HG02571 (cell line): ENCODE measurements around the gene SSR1.
"Not testable (repeated sequence)": the region's sequence is repeated elsewhere in the genome, so short reads cannot be mapped to it uniquely, and the experiment has no call there.

Experiments
- ATAC-seq: cut with Tn5 transposase; IDR thresholded peaks from one replicate; pipeline ENCODE4 v1.9.1; 2021; ENCODE audit warnings: mild to moderate bottlenecking, moderate library complexity; ENCODE audit not compliant: unreplicated experiment

Gene SSR1

DNA sequence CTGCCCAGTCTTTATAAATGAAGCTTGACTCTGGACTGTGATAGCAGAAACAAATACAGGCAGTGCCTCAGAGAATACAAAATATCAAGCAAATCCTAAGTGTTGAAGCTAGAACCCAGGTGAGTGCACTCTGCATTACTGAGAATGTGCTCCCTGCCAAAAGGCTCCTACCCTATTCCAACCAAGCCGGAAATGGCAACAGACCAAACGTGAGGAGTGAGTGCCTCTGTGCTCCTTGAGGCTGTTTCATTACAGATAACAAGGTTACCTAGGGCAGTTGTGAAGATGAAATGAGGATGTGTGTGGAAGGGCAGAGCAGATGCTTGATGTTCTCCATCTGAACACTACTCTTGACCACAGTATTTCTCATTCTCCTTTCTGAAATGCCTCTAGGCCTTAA is 29.3 kb downstream of the SSR1 start:
- no peak for ATAC-seq

DNA sequence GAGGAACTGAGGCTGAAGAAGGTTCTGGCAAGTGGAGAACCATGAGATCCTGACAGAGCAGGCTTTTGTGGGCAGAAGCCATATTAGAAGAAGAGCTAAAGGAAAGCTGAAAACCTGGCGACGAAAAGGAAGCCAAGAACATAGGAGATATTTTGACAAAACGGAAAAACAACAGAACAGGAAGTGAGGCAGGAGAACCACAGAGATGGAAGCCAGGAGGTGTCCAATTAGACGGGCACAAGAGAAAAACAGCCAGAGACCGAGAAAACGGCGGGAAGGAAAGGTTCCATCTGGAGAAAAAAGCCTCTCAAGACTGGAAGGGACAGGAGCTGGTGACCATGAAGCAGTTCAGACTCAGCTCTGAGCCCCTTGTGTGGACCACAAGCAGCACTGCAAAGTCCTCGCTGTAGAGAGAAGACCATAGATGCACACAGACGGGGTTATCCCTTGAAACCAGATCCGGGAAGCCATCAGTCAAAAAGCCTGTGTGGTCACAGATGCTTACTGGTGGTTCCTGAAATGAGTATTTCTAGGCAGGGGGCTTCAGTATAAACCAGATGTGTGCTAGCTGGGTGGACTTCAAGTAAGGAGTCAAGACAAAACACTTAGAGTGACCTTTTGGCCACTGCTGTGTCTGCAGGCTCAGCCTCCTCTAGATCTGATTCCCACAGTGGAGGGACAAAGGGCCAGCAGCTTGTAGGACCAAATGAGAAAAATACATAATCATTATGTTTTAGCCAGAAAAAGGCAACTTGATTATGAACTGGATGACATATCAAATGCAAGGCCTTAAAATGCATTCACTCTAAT is 30.7 kb downstream of the SSR1 start:
- ATAC-seq = no peak

DNA sequence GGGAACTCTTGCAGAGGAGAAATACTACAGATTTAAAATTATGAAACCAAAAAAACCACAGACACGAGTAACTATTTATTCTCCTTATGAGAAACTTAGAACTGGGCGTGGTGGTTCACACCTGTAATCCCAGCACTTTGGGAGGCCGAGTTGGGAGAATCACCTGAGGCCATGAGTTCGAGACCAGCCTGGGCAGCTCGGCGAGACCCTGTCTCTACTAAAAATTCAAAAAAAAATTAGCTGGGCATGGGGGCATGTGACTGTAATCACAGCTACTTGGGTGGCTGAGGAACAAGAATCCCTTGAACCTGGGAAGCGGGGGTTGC is 36.8 kb downstream of the SSR1 start:
- ATAC-seq = no peak

DNA sequence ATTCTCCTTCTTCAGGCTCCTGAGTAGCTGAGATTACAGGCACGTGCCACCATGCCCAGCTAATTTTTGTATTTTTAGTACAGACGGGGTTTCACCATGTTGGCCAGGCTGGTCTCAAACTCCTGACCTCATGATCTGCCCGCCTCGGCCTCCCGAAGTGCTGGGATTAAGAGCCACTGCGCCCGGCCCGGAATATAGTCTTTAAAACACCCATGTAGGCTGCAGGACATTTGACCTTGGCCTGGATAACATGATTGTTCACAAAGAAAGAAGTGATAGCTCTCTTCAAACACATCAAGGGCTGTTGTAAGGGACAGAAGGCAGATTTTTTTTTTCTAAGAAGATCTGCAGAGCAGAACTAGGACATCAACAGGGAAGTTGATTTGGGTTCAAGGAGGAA is 38.5 kb downstream of the SSR1 start:
- not testable (repeated sequence) for ATAC-seq

DNA sequence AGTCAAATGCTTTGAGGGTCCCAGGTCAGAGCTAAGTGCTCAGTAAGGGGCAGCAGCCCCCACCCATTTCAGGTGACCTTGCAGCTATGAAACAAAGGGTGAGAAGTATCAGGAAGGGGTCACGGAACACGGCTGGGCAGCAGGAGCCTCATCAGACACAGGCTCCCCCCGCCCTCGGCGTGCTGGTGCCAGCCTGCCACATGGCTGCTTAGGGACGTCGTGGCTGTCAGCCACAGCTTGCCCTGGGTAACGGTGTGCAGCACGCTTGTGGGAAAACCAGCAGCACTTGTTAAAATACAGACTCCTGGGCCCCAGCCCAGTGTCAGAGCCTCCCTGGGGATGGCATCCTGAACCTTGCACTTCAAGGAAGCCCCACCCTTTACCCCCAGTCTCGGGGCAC is 39.3 kb downstream of the SSR1 start:
- ATAC-seq = no peak

DNA sequence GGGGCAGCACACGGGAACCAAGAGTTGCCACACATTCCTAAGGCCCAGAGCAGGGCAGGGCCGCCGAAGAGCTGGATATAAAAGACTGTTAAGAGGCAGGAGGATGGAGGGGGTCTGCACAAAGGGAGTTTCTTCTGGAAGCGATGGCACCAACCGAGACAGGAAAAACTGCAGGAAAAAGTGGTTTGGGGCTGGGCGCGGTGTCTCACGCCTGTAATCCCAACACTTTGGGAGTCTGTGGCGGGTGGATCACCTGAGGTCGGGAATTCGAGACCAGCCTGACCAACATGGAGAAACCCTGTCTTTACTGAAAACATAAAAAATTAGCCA is 41.8 kb downstream of the SSR1 start:
- ATAC-seq = no peak

DNA sequence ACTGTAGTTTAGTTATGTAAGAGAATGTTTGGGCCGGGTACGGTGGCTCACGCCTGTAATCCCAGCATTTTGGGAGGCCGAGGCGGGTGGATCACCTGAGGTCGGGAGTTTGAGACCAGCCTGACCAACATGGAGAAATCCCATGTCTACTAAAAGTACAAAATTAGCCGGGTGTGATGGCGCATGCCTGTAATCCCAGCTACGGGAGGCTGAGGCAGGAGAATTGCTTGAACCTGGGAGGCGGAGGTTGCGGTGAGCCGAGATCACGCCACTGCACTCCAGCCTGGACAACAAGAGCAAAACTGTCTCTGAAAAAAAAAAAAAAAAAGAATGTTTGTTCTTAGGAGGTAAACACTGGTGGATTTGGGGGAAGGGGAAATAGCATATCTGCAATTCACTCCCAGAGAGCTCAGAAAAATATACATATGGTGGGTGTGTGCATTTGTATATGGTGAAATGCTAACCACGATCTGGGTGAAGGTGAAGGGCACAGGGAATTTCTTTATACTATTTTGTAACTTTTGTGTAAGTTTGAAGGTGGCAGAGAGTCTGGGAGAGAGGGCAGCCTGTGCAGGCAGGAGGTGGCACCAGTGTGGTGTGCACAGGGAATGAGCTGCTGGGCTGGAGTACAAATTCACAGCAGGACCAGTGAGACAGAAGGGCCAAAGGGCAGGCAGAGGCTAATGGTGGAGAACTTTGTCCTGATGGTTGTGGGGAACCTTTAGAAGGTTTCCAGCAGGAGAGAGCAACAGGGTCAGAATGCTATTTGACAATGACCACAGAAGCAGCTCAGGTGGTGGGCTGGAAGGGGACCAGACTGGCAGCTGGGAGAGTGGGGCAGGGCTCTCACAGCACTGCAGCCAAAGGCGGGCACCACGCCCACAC is 42.4 kb downstream of the SSR1 start:
- no peak for ATAC-seq

DNA sequence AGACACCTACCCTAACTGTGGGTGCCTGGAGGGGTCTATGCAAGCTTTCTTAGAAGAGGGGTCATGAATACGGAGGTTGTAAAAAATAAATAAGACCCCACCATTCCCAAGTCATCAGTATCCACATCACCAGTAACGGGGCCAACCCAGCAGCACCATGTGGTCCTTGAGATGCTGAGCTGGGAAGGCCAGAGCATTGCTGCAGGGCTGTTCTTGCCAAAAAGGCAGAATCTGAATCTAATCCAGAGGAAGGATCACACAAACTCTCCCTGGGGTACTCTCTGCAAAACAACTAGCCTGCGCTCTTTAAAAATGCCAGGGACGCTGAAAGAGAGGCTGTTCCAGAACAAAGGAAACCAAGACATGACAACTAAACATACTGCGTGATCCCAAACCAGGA is 43.2 kb downstream of the SSR1 start:
- ATAC-seq = no peak

DNA sequence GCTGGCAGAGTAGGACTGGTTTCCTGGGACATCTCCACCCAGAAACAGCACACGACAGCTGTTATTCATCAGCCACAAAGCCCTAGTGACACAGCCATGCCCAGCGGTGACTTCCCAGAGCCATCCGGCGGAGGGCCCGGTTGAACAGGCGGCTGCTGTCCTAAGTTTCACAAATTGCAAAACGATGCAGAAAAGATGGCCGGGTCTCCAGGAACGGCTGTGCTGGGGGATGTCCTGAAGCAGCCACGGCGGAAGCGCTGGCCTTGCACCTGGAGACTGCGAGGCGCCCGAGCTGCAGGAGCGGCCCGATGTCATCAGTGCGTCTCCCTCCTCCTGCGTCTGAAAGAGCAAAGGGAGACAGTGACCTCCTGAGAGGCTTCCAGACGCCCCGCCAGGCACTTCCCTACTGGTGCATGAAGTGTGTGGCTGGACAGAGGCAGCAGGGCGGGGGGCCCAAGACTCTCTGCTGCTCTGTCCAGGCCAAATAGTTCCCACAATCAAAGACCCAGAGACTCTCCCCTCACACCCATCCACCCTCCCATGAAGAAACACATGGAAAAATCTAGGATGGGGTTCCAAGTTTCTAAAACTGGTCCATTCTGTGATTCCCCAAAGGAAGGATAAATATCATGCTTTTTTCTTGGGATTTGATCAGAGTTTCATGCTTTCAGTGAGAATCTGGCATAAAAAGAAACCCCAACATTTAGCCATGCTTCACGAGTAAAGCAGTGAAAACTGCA is 44.0 kb downstream of the SSR1 start:
- ATAC-seq = no peak

DNA sequence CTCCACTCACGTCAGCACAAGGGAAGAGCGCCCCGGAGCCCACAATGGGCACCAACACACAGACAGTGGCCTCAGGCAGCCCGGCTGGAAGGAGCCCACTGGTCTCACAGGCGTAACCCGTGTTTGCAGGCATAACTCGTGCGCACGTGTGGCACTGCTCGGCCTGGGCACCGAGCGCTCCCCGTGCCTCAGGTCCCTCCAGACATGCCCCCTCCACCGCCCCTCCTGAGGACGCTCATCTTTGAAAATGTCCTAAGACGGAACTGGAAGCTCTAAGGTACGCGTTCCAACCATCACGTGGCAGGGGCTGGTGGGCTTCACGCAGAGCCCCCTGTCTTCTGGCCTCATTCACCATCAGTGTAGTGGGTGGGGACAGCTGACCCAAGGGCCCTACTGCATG is 44.6 kb downstream of the SSR1 start:
- ATAC-seq = no peak

DNA sequence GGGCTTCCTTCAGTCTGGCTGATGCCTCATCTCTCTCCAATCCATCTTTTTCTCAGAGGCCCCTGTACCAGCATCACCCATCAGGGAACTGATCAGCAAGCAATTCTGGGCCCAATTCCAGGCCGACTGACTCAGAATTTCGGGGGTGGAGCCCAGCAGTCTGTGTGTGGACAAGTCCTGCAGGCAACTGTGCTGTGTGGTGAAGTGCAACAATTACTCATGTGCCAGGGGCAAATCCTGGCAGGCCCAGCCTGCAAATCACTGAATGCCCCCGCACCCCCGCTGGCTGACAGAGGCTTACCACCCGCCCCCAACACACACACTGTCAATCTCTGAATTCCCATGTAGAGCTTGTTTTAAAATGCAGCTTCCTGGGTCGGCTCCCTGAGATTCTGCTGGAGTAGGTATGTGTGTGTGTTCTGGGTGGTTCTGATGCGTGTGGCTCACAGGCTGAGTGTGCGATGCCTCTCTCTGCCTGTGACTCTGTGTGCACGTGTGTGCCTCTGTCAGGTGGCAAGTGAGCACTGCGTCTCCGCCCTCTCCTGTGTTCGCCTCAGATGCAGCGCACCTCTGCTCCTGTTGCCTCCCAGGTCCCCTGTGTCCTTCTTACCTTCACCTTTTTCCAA is 45.4 kb downstream of the SSR1 start:
- no peak for ATAC-seq

DNA sequence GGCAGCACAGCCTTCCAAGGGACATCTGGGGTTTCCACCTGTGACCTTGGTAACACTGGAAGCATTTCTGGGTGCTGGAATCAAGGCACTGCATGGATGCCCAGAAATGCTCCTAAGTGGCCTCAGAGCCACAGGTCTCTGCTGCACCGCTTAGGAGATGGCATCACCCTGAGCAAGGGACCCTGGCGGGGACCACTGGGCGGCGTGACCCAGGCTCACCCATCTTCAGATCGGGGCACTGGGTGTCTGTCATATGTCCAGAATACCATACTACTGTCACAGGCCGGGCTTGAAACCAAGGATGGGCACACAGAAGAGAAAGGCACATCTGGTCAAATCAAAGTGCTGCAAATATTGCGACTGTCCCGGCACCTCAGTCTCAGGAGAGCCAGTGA is 45.9 kb downstream of the SSR1 start:
- ATAC-seq = no peak

DNA sequence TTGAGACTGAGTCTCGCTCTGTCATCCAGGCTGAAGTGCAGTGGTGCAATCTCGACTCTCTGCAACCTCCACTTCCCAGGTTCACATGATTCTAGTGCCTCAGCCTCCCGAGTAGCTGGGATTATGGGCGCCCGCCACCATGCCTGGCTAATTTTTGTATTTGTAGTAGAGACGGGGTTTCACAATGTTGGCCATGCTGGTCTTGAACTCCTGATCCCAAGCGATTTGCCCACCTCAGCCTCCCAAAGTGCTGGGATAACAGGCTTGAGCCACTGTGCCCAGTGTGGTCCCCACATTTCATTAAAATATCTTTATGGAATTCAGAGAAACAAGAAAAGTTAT is 47.6 kb downstream of the SSR1 start:
- not testable (repeated sequence) for ATAC-seq

DNA sequence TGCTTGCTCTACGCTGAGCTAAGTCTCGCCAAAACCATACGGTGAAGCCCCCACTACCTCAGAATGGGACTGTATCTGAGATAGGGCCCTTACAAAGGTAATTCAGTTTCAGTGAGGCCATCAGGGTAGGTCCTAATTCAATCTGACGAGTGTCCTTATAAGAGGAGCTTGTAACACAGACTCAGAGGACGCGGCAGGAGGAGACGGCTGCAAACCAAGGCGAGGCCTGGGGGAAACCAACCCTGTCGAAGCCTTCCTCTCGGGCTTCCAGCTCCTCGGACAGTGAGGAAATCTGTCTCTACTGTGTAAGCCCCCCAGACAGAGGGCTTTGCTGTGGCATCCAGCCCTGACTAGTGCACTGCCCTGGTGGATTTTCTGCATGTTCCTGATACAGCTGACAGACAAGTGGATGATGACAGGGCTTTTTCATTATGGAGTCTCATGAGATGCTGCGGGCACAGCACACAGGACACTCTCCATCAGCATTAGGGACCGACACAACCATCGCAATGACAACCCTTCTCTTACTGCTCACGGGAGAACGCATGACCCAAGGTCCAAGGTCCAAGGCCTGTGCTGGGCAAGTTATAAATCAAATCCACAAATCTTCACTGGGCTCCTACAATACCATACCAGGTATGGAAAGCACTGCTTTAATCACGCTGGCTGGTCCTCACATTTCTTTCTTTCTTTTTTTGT is 48.2 kb downstream of the SSR1 start:
- no peak for ATAC-seq

DNA sequence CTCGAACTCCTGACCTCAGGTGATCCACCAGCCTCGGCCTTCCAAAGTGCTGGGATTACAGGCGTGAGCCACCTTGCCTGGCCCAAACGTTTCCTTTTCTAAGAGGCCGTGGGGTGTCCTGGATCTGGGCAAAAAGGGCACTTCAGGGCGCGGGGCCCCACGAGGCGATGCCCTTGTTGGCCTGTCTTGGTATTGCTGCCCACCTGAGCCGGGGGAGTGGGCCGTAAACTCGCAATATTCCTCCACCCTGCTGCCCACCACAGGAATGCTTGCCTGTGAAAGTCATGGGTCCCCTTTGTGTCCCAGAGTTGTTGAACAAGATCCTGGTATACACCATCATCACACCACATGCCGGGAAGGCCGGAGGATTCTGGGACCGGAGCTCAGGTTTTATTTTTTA is 49.0 kb downstream of the SSR1 start:
- no peak for ATAC-seq

DNA sequence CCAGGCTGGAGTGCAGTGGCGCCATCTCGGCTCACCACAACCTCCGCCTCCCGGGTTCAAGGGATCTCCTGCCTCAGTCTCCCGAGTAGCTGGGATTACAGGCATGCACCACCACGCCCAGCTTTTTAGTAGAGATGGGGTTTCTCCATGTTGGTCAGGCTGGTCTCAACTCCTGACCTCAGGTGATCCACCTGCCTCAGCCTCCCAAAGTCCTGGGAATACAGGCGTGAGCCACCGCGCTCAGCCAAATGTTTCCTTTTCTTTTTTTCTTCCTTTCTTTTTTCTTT is 49.5 kb downstream of the SSR1 start:
- ATAC-seq = not testable (repeated sequence)

DNA sequence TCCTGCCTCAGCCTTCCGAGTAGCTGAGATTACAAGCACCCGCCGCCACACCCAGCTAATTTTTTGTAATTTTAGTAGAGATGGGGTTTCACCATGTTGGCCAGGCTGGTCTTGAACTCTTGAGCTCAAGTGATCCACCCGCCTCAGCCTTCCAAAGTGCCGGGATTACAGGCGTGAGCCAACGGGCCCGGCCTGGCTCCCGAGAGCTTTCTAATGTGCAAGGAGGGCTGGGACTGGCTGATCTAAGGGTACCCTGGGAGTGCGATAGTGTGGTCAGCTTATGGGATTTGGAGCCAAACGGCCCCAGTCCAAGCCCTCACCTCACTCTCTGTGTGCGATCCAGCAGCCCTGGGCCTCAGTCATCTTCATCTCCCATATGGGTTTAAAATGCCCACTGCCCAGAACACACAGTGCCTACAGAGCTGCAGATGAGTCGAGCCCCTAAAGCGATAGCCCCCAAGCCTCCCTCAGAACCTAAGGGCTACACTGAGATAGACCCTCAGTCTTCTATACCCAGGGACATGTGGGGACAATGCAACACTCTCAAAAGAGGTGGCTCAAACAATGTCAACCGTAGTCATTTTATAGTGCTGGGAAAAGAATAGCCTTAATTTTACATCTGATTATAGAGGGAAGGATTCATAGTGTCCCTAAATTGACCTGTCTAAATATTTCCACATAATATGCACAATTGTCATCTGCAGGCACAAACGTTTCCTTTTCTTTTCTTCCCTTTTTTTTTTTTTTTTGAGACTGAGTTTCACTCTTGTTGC is 50.1 kb downstream of the SSR1 start:
- ATAC-seq = no peak

DNA sequence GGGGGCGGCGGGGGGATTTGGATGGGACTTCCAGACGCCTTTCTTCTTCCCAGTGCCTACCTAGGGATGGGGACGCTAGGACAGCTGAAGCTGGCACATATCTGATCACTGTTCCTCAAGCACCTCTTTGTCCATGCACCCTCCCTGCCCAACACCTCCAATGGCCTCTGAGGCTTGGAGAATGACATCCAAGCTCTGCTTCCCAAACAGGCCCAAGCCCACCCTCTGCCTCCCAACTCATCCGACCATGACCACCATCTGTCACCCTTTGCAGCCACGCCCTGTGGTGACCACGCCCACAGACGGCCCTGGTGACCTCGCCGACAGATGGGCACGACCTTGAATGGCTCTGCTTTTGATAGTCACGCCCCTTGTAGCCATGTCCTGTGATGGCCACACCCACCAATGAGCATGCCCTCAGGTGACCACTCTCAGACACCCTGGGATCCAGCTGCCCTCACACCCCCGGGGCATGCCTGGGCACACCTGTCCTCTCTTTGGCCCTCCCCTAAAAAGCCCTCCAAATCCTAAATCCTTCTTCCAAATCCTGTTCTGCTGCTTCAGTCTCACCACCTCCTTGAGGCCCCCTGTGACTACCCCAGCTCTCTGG is 51.0 kb downstream of the SSR1 start:
- ATAC-seq = no peak

DNA sequence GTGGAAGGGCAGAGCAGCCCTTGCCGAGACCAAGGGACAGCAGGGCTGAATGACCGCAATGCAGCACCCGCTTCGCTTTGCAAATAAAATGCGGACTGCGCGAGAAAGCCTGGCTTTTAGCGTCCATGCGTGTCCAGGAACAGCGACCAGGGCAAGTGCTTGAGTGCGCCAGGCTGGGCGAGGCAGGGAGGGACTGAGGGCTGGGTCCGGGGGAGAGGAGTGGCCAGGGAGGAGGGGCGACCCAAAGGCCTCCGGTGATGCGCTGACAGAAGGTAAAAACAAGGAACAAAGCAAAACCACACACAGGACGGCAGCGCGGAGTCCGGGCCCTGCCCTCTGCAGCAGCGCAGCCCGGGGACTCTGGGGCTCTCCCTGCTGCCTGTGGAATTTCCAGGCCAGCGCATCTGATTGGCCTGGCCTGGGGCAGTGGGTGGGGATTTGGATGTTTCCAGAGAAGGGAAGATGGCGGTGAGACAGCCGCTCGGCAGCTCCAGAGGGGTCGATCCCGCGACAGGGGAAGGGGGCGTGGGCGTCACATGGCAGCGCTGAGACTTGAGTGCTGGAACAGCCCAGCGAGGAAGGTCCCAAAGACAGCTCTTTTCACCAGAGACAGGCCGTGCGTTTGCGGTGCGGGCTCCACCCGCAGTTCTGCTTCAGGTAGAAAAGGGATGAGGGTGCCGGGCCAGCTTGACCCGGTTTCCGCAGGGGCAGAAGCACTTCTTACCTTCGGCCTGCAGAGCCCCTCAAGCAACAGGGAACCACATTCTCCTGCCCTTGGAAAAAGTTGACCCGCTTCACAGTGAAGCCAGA is 51.8 kb downstream of the SSR1 start:
- peak; percentile 78 for ATAC-seq
